Spinal cord (tissue), 10 donors: ENCODE measurements around the gene MARF1. TPM values are rescaled to one million over a fixed set of nuclear protein-coding genes. Genes with fewer than 3 reads are reported as not detected.

Source experiments
- DNase-seq, 6 donors: peaks; one replicate each; pipeline versions ENCODE4 v3.0.0 to v3.0.0-alpha.2; 2013 to 2015; ENCODE audit warnings: low spot score in 6 of 6, low read depth in 4 of 6
- H3K27ac ChIP-seq: one replicate; pipeline ENCODE4 v1.5.1; 2013; ENCODE audit warnings: low read depth, low read length, control low read depth
- H3K27me3 ChIP-seq: one replicate; pipeline ENCODE4 v1.6.1; 2013; ENCODE audit warnings: low read length; ENCODE audit not compliant: control insufficient read depth, insufficient read depth
- H3K36me3 ChIP-seq: one replicate; pipeline ENCODE4 v1.6.1; 2013; ENCODE audit warnings: low read length; ENCODE audit not compliant: control insufficient read depth, insufficient read depth
- H3K4me1 ChIP-seq: one replicate; pipeline ENCODE4 v1.6.1; 2013; ENCODE audit warnings: low read length; ENCODE audit not compliant: control insufficient read depth, insufficient read depth
- H3K4me3 ChIP-seq: one replicate; pipeline ENCODE4 v1.5.1; 2013; ENCODE audit warnings: low read depth, low read length, control low read depth
- H3K9me3 ChIP-seq: one replicate; pipeline ENCODE4 v1.6.1; 2013; ENCODE audit warnings: low read length; ENCODE audit not compliant: control insufficient read depth, insufficient read depth
- WGBS: methylation state at CpG from one replicate; pipeline ENCODE4 v1.1.5; 2013; ENCODE audit warnings: missing lambda C conversion rate; ENCODE audit not compliant: insufficient coverage; 5-methylcytosine and 5-hydroxymethylcytosine counted together
- polyA plus RNA-seq, 2 donors: library from polyadenylated mRNA; unstranded; fragments of 120-200 nt; gene quantifications; one replicate each; pipeline ENCODE4 v1.2.1, GENCODE V29; 2013; ENCODE audit not compliant: insufficient read length in 2 of 2
- total RNA-seq, 2 donors: library from RNA; depleted of rRNA in 1 of 2; stranded (reverse); fragments of 120-200 nt in 1 of 2; fragments of >200 nt in 1 of 2; gene quantifications; one replicate each; pipeline versions ENCODE4 v1.2.3 to v1.2.4, GENCODE V29; 2013 to 2014
- donor health status: healthy.

Gene MARF1
- total and polyA plus RNA-seq, 4 donors: 21.8 to 41.8 (median 33.2) TPM

DNA sequence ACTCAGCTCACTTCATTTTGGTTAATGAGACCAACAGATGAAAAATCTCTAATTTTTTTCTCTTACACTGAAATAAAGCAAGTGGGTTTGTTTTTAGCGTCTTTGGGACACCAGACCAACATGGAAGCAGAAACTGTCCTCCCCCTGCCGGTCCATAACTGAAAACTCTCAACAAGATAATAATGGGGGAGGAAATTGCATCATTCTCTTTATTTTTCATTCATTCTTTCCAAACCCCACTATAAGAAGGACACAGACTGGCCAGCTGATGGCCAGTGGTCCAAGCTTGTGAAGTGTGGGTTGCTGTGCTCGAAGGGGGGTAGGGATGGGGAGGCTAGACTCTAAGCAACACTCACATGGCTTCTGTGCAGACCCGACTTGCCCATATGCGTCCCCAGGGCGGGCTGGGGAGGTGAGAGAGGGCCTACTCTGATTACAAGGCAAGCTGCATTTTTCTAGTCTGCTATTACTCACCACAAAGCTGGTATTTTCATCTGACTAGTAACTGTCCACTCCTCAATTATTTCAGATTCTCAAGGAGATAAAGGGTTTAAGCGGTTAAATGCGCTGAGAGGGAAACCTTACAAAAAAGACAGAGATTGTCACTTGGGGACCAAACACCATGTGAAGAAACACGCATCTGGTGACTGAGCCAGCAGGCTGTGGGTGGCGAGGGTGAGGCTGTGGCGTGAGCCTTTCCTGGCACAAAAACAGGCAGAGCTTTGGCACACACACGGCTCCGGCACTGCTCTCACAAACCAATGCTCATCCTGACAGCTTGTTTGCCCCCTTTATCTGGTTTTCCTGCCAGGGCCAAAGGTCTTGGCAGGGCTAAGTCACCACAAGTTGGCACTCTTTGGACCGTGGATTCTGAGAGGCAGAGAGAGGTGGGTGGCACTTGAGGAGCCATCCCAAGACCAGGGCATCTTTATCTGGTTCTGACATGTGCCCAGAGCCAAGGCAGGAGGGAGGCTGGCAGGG is 38.2 kb downstream of the MARF1 start:
- Histone ChIP-seq H3K36me3 (peaks cover 72% of the 10 kb centered on the region), H3K4me3 (no peak overlapping the region), H3K27me3 (no peaks in the 10 kb centered on the region), H3K4me1 (peaks cover 3% of the 10 kb centered on the region), H3K27ac (no peak overlapping the region), H3K9me3 (no peaks in the 10 kb centered on the region)
- no peak for DNase-seq
- 74% methylated on average over 6 of the region's 14 CpGs for WGBS

- Histone ChIP-seq H3K4me1 (peaks cover 3% of the 10 kb centered on the region), H3K27ac (no peak overlapping the region), H3K27me3 (no peaks in the 10 kb centered on the region), H3K36me3 (peaks cover 83% of the 10 kb centered on the region), H3K9me3 (no peaks in the 10 kb centered on the region), H3K4me3 (no peak overlapping the region)
- WGBS: 96% methylated on average over 18 of the region's 23 CpGs
- no peak for DNase-seq
Measured at GRCh38 chr16:15602285-15603044, 40.5 kb downstream of the MARF1 start.

DNA sequence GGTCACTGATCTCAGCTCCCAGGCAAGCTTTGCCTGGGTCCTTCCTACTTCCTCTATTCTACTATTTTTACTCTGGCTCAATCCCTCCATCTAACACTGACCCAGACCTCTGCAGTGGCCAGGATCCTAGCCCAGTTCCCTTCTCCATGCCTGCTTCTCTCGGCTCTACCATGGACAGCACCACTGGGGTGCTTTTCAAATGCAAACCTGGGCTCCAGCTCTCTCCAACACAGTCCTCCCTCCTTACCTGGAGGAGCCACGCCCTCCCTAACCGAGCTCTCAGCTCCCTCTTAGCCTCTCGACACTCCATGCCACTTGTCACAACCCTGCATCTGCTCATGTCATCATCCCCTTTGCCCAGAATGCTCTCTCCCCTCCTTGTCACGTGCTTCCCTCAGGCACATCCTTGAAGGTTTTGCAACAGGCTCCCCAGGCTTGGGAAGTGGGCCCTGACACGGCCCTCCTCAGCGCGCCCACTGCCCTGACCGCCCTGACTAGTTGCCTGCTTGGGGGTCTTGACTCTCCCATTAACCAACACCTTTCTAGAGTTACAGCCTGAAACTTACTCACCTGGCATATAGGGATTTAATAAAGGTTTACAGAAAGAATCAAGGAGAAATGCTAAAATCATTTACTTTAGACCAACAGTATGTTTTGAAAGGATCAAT is 41.6 kb downstream of the MARF1 start:
- no peak overlapping the region for H3K27ac ChIP-seq
- H3K9me3 ChIP-seq: no peaks in the 10 kb centered on the region
- 59% methylated on average over 6 of the region's 9 CpGs for WGBS
- no peaks in the 10 kb centered on the region for H3K27me3 ChIP-seq
- peaks cover 3% of the 10 kb centered on the region for H3K4me1 ChIP-seq
- H3K36me3 ChIP-seq: peaks cover 80% of the 10 kb centered on the region
- DNase-seq: no peak
- no peak overlapping the region for H3K4me3 ChIP-seq

GRCh38 chr16:15599303-15600070 is 43.5 kb downstream of the MARF1 start:
- H3K27ac ChIP-seq: no peak overlapping the region

GRCh38 chr16:15598648-15599190 is 44.2 kb downstream of the MARF1 start:
- H3K27ac ChIP-seq: no peak overlapping the region
- no peaks in the 10 kb centered on the region for H3K9me3 ChIP-seq
- H3K4me3 ChIP-seq: no peak overlapping the region
- no peaks in the 10 kb centered on the region for H3K27me3 ChIP-seq
- H3K4me1 ChIP-seq: no peaks in the 10 kb centered on the region
- 97% methylated on average over 3 of the region's 17 CpGs for WGBS
- H3K36me3 ChIP-seq: peaks cover 65% of the 10 kb centered on the region
- DNase-seq: no peak

More at GRCh38 chr16:15599303-15600070, 43.5 kb downstream of the MARF1 start:
- H3K4me1 ChIP-seq: no peaks in the 10 kb centered on the region
- H3K4me3 ChIP-seq: no peak overlapping the region
- 85% methylated on average over 11 of the region's 21 CpGs for WGBS
- H3K9me3 ChIP-seq: no peaks in the 10 kb centered on the region
- no peaks in the 10 kb centered on the region for H3K27me3 ChIP-seq
- DNase-seq: no peak
- H3K36me3 ChIP-seq: peaks cover 70% of the 10 kb centered on the region

- 92% methylated on average over 14 of the region's 15 CpGs for WGBS
- Histone ChIP-seq H3K27ac (no peak overlapping the region), H3K4me1 (no peaks in the 10 kb centered on the region), H3K36me3 (peaks cover 66% of the 10 kb centered on the region), H3K9me3 (no peaks in the 10 kb centered on the region), H3K27me3 (no peaks in the 10 kb centered on the region), H3K4me3 (no peak overlapping the region)
- no peak for DNase-seq
Measured at GRCh38 chr16:15597822-15598647, 44.9 kb downstream of the MARF1 start.

- DNase-seq: no peak
- H3K36me3 ChIP-seq: peaks cover 68% of the 10 kb centered on the region
- no peaks in the 10 kb centered on the region for H3K9me3 ChIP-seq
- H3K27ac ChIP-seq: no peak overlapping the region
- H3K4me1 ChIP-seq: no peaks in the 10 kb centered on the region
- 100% methylated on average over 1 of the region's 6 CpGs for WGBS
- no peaks in the 10 kb centered on the region for H3K27me3 ChIP-seq
- H3K4me3 ChIP-seq: no peak overlapping the region
Measured at GRCh38 chr16:15597135-15597534, 45.8 kb downstream of the MARF1 start.

DNA sequence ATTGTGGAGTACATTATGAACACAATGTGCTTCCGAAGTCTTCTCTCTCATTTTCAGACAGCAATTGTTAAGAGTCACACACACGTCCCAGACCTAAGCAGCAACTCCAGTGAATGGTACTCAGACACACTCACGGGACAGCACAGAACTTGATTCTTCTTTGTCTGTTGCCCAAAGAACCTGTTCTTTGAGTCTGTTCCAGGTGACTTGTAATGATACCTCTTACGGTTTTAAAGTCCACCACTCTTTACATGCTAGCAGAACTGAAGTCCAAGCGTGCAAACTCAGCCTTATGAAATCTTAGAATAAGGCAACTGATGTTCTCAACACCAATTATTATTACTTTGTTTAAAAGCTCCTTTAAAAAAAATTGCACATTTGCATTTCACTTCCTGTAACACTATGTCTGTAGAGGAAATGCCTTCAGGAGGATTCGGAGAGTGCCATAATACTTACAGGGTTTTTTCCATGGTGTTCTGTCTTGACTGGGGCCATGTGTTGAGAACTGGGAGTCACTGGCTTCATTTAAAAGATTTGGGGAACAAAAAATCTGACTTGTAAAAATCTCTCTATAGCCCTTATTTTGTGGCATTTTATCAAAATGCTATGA is 48.1 kb downstream of the MARF1 start:
- no peaks in the 10 kb centered on the region for H3K27me3 ChIP-seq
- no peak for DNase-seq
- H3K27ac ChIP-seq: no peak overlapping the region
- no peaks in the 10 kb centered on the region for H3K4me1 ChIP-seq
- H3K9me3 ChIP-seq: no peaks in the 10 kb centered on the region
- H3K4me3 ChIP-seq: no peak overlapping the region
- 100% methylated on average over 2 of the region's 6 CpGs for WGBS
- peaks cover 58% of the 10 kb centered on the region for H3K36me3 ChIP-seq
